Right hindlimb (tissue), 1 donor: ENCODE data around the gene MDFIC.
A peak's percentile ranks its signal among the peaks of the same experiment; 100 is the strongest.
"Not testable (repeated sequence)": the region's sequence is repeated elsewhere in the genome, so short reads cannot be mapped to it uniquely, and the experiment has no call there.

Experiments
- DNase-seq: peaks from one replicate; pipeline ENCODE4 v3.0.0-alpha.2; 2018

The MDFIC gene

GRCh38 chr7:114922026-114922651, at the start of gene MDFIC:
MDFIC (plus strand) TSS chr7:114922094; CDS start chr7:114923034, 940 bp downstream.
- peak; percentile 87 for DNase-seq

GRCh38 chr7:114874170-114874569, 47.7 kb upstream of the MDFIC start:
- no peak for DNase-seq

- DNase-seq: no peak
Observed at GRCh38 chr7:114875186-114875585, 46.7 kb upstream of the MDFIC start.

- DNase-seq: no peak
Observed at GRCh38 chr7:114879554-114879953, 42.3 kb upstream of the MDFIC start.

GRCh38 chr7:114885836-114886235, 36.1 kb upstream of the MDFIC start:
- no peak for DNase-seq

- DNase-seq: no peak
Observed at GRCh38 chr7:114886241-114886640, 35.7 kb upstream of the MDFIC start.

GRCh38 chr7:114889116-114889515, 32.8 kb upstream of the MDFIC start:
- not testable (repeated sequence) for DNase-seq

GRCh38 chr7:114889646-114890285, 32.1 kb upstream of the MDFIC start:
- DNase-seq: no peak

- DNase-seq: no peak
Observed at GRCh38 chr7:114890561-114890960, 31.3 kb upstream of the MDFIC start.

- DNase-seq: no peak
Observed at GRCh38 chr7:114900127-114900526, 21.8 kb upstream of the MDFIC start.

GRCh38 chr7:114901771-114902170, 20.1 kb upstream of the MDFIC start:
- DNase-seq: no peak

GRCh38 chr7:114903131-114903530, 18.8 kb upstream of the MDFIC start:
- no peak for DNase-seq

- DNase-seq: no peak
Observed at GRCh38 chr7:114910787-114911186, 11.1 kb upstream of the MDFIC start.

GRCh38 chr7:114911411-114911810, 10.5 kb upstream of the MDFIC start:
- DNase-seq: no peak

GRCh38 chr7:114916261-114916892, 5.5 kb upstream of the MDFIC start:
- no peak for DNase-seq

GRCh38 chr7:114917211-114917839, 4.6 kb upstream of the MDFIC start:
- no peak for DNase-seq

- no peak for DNase-seq
Observed at GRCh38 chr7:114919587-114919986, 2.3 kb upstream of the MDFIC start.

GRCh38 chr7:114921631-114922025, 266 bp upstream of the MDFIC start:
- no peak for DNase-seq

GRCh38 chr7:114922652-114923402, 933 bp downstream of the MDFIC start:
- peak; percentile 77 for DNase-seq

- DNase-seq: no peak
Observed at GRCh38 chr7:114923403-114923713, 1.5 kb downstream of the MDFIC start.

- no peak for DNase-seq
Observed at GRCh38 chr7:114924038-114924712, 2.3 kb downstream of the MDFIC start.

- DNase-seq: no peak
Observed at GRCh38 chr7:114925434-114925833, 3.5 kb downstream of the MDFIC start.

- DNase-seq: no peak
Observed at GRCh38 chr7:114928060-114928459, 6.2 kb downstream of the MDFIC start.
